GM18498 (cell line): ENCODE data around the gene RAB3B.
"Not testable (repeated sequence)": the region's sequence is repeated elsewhere in the genome, so short reads cannot be mapped to it uniquely, and the experiment has no call there.

Experiments
- ATAC-seq: cut with Tn5 transposase; IDR thresholded peaks from one replicate; pipeline ENCODE4 v1.9.1; 2021; ENCODE audit warnings: mild to moderate bottlenecking, moderate library complexity; ENCODE audit not compliant: unreplicated experiment

Gene RAB3B, protein sequence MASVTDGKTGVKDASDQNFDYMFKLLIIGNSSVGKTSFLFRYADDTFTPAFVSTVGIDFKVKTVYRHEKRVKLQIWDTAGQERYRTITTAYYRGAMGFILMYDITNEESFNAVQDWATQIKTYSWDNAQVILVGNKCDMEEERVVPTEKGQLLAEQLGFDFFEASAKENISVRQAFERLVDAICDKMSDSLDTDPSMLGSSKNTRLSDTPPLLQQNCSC

DNA sequence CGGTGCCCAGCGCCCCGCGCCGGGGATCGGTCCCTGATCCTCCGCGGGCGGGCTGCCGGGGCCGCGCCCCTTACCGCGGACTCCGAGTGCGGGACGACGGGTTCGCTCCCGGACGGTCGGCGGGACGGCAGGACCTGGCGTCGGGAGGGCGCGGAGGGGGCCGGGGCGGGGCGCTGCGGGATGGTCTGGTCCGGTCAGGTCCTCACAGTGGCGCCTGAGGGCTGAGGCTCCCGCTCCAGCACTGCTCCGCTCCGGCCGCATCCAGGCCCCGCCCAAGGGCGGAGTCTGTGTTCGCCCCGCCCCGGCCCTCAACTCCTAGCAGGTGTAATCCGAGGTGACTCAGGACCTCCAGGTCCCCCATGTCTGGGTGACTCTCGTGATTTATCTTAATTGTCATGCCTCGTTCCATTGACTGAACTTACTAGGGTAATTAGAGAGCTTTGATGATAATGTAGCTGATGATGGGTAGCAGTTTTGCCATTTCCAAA is at the start of gene RAB3B:
Gene RAB3B, minus strand, starts transcription at position 223 of the 488 bp plus-strand sequence. CDS start 13,583 bp downstream, outside the sequence.
- ATAC-seq = peak; percentile 94

DNA sequence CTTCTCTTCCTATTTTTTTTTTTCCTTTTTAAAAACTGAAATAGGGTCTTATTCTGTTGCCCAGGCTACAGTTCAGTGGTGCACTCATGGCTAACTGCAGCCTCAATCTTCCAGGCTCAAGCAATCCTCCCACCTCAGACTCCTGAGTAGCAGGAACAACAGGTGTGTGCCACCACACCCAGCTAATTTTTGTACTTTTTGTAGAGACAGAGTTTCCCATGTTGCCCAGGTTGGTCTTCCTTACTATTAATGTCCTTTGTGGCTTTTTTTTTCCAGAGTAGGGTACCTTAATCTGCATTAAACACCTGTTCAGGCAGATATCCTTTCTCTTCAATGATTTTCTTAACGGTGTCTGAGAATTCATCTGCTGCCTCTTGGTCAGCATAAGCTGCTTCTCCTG is 47.4 kb upstream of the RAB3B start:
- no peak for ATAC-seq

DNA sequence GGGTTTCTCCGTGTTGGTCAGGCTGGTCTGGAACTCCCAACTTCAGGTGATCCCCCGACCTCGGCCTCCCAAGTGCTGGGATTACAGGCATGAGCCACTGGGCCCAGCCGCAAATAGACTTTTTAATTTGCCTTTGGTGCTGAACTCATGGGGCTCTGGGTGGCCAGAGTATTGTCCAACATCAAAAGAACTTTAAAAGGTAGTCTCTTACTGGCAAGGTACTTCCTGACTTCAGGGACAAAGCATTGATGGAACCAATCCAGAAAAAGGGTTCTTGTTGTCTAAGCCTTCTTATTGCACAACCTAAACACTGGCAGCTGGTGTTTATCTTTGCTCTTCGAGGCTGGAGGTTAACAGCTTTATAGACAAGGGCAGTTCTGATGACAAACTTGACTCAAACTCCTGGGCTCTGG is 46.9 kb upstream of the RAB3B start:
- ATAC-seq = no peak

DNA sequence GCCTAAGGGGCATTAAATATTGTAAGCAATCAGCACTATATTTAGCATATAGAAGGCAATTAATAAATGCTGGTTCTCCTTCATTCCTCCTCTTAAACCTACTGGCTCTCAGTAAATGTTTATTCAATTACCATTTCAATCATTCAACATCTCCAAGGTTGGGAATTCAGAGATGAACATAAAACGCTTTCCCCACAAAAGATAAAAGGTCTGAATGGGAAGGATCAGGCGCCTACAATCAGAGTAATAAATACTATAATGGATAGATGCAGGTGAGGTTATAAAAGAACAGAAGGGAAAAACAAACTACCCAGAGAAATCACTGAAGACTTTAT is 43.5 kb upstream of the RAB3B start:
- no peak for ATAC-seq

DNA sequence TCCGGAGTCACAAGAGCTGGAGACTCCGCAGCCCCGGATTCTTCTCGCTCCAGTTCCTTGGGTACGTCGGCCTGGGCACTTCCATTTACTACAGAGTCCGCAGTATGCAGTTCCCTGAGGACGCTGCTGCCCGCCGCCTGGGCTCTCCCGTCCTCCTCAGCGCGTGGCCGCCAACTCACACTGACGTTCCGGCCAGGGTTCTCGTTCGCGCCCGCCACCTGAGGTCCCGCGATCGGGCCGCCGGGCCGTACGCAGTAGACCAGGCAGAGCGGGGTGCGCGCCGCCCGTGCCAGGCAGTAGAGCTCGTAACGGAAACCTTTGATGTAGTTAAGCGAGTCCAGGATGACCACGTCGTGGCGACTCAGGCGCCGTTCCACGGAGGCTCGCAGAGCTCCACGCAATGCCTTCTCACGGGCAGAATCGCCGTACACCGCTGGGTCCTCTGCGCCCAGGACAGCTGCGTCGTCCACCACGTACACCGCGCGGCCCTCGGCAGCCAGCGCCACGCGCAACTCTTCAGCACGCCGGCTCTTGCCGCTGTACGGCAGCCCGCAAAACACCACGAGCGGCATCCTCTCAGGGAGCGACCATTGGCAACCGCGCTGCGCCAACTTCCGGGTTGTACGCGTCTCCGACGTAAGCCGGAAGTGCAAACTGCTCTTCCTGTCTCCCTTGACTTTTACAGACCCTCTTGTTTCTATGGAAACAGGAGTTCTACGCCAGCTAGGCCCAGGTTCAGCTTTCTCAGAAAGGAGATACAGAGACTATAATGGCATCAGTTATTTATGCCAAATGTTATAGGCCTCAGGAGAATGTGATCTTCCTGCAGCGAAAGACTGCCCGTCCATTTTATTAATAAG is 42.9 kb upstream of the RAB3B start, which contains the start of gene KTI12:
Gene KTI12, minus strand, starts transcription at position 621 of the 860 bp plus-strand sequence. Its CDS starts 49 bp downstream, at position 572.
- ATAC-seq = peak; percentile 83

DNA sequence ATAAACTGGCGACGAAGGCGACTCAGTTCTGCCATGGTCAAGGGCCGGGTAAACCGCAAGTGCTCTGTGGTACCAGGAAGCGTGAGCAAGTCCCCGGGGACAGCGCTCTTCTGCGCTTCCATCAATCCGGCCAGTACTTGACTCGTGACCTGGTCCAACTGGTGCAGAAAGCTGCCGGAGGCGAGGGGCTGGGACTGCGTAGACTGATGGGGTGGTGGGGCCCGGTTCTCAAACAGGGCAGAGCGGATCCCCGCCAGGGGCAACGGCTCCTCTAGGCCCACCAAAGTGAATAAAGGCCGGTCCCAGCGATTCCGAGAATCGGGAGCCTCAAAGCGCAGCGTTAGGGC is 42.3 kb upstream of the RAB3B start:
- peak; percentile 42 for ATAC-seq

DNA sequence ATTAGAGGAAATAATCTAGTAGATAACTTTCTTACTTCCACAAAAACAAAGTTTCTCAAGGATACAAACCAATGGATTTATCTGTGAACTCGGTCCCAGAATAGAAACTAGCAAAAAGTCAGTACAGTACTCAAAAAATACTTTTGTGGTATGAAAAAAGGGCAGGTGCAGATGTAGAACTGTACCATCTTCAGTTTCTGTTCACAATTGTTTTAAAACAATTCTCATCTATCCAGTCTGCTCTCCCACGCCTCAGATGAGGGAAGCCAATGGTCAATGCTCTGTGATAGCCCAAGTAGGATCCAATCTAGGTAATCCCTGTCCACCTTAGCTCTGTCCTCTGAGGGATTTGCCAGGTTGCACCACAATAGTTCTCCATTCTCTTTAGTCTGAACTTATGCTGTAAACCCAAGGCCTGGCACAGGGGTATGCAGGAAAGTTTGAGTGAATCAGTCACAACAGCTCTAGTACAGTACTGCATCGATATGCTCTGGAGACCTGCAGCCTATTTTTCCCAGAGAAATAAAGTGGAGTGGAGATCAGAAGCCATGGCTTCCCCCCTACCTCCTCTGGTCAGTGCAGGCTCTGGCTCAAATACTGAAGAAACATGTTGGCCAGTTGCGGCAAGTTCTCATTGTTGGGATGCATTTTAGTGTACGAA is 41.8 kb upstream of the RAB3B start:
- peak; percentile 51 for ATAC-seq

DNA sequence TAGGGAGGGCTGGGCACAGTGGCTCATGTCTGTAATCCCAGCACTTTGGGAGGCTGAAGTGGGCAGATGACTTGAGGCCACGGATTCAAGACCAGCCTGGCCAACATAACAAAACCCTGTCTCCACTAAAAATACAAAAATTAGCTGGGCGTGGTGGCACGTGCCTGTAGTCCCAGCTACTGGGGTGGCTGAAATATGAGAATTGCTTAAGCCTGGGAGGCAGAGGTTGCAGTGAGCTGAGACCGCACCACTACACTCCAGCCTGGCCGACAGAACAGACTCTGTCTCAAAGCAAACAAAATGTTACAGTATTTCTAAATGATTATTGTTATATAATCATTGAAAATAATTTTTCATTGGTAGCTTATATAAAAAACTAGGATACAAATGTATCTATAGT is 38.3 kb upstream of the RAB3B start:
- not testable (repeated sequence) for ATAC-seq

DNA sequence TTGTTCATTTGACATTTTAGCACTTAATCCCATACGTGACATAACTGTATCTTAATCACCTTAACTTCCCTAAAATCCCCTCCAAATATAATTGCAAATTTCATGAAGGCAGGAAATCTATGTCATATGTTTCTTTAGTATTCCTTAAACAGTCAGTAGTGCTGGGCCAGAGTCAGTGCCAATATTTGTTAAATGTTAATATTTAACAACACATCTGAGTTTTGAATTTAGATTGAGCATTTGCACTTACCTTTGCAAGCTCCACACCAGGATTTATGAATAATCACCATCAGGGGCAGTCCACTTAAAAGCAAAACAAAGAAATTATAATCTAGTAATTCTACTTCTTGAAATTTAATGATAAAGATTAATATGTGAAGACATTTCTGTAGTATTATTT is 37.8 kb upstream of the RAB3B start:
- no peak for ATAC-seq

DNA sequence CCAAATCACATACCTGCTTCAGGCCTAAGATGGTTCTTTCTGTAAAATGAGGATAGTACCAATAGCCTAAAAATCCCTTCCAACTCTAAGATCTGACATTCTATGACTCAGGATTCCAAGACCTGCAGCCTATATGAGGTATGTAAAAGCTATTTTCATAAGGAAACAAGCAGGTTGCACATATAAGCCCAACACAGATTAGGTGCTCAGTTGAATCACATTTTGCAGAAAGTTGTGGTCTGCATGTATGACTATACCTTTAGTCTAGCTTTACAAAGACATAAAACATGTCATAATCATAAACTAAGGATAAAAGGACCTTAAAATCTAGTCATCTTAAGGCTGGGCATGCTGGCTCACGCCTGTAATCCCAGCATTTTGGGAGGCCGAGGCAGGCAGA is 35.8 kb upstream of the RAB3B start:
- ATAC-seq = no peak

DNA sequence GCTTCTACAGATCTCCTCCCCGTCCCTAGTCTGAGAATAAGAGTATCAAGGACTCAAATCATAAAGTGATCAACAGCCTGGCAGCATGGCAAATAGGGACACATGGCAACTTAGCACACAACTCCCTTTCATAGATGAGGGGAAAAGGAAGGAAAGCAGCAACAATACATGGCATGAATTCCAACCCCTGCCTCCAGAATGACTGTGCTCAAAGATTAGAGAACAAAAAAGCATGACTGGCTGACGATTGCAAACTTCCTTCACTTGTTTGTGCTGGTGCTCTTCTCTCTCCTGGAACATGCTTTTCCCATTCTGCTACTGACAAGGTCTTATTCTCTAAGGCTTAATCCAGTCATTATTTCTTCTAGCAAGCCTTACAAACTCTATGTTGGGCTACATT is 31.6 kb upstream of the RAB3B start:
- ATAC-seq = no peak

DNA sequence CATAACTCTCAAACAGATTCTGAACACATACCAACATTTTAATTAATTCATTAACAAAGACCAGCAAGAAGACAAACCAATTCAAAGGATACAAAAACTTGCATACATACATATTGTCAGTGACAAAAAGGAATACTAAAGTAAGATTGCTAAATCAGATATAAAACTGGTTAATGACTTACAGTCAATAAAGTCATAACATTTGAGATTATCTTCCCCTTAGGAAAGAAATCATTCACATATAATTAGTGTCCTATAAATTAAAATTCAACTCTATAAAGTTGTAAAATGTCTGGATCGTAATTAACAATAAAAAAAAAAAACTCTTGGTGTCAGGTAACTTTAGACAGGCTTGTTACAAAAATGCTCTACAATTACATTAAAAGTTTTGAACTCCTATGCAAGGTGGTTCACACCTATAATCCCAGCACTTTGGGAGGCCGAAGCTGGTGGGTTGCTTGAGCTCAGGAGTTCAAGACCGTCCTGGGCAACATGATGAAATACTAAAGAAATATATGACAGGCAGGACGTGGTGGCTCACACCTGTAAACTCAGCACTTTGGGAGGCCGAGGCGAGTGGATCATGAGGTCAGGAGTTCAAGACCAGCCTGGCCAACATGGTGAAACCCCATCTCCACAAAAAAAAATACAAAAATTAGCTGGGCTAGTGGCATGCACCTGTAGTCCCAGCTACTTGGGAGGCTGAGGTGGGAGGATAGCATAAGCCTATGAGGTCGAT is 17.7 kb upstream of the RAB3B start:
- no peak for ATAC-seq

DNA sequence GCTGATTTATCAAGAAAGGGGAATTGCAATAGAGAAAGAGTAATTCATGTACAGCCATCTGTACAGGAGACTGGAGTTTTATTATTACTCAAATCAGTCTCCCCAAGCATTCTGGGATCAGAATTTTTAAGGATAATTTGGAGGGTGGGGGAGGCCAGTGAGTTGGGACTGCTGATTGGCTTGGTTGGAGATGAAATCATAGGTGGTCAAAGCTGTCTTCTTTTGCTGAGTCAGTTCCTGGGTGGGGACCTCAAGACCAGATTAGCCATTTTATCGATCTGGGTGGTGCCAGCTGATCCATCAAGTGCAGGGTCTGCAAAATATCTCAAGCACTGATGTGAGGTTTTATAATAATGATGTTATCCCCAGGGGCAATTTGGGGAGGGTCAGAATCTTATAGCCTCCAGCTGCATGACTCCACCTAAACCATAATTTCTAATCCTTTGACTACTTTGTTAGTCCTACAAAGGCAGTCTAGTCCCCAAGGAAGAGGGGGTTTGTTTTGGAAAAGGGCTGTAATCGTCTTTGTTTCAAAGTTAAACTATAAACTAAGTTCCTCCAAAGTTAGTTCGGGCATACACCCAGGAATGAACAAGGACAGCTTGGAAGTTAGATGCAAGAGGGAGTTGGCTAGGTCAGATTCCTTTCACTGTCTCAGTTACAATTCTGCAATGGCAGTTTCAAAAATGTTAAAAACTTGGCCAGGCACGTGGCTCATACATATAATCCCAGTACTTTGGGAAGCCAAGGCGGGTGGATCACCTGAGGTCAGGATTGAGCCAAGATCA is 16.9 kb upstream of the RAB3B start:
- no peak for ATAC-seq

DNA sequence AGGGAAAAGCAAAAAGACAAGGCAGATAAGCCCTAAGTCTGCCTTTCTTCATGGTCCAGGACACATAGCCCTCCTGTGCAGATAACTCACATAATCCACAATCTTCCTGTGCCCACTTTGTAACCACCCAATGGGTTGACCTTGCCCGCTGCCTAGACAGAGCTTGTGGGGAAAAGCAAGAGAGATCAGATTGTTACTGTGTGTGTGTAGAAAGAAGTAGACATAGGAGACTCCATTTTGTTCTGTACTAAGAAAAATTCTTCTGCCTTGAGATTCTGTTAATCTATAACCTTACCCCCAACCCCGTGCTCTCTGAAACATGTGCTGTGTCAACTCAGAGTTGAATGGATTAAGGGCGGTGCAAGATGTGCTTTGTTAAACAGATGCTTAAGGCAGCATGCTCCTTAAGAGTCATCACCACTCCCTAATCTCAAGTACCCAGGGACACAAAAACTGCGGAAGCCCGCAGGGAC is 15.6 kb upstream of the RAB3B start:
- ATAC-seq = not testable (repeated sequence)

DNA sequence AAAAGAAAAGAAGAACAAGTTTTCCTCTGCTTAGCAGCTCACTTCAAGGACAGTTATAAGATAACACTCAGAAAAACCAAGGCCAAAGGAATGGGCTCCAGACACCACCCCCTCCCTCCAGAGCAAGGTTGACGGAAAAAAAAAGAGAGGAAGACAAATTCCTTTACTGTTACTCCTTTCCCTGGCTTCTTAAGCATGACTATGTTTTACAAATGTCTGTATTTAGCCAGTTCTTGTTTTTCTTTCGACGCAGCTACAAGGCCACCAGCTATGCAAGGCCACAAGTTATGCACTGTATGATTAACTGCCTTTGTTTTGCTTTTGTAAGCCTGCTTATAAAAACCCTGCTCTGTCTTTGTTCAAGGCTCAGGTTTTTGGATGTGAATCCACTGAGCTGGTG is 15.0 kb upstream of the RAB3B start:
- not testable (repeated sequence) for ATAC-seq

DNA sequence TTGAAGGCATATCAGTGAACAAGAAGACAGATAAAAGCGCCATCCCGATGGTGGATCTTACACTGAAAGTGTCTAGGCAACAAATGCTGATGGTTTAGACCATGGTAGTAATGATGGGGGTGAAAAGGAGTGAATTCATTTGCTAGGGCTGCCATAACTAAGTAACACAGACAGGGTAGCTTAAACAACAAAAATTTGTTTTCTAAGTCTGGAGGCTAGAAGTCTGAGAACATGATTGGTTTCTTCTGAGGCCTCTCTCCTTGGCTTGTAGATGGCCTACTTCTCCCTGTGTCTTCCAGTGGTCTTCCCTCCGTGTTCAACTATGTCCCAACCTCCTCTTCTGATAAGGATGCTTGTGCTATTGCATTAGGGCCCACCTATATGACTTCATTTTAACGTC is 13.4 kb upstream of the RAB3B start:
- ATAC-seq = no peak

DNA sequence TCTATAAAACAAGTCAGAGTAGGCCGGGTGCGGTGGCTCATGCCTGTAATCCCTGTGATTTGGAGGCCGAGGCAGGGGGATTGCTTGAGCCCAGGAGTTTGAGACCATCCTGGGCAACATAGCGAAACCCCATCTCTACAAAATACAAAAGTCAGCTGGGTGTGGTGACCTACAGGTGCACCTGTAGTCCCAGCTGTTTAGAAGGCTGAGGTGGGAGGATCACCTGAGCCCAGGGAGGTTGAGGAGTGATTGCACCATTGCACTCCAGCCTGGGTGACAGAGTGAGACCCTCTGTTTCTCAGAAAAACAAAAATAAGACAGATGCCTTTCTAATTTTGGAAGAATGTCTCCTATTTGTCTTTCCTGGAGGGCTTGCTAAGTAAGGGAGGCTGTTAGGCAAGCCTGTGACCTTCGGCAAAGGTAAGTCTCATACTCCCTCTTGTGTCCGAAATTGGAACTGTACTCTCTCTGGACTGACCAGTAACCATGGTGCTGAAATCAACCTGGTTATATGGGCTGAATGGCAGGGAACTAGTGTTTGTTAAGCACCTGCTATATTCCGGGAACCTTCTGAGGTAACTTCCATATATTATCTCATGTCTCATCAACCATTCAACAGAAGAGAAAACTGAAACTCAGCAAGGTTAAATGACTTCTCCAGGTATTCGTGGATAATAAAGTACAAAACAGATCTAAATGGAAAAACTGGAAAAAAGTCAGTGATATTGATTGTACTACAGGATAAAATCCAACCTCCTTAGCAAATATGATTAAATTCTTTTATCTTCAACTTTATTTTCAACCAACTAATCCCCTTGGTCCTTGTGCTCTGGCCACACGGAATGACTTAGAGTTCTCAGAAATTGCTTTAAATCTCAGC is 11.8 kb upstream of the RAB3B start:
- ATAC-seq = peak; percentile 60

DNA sequence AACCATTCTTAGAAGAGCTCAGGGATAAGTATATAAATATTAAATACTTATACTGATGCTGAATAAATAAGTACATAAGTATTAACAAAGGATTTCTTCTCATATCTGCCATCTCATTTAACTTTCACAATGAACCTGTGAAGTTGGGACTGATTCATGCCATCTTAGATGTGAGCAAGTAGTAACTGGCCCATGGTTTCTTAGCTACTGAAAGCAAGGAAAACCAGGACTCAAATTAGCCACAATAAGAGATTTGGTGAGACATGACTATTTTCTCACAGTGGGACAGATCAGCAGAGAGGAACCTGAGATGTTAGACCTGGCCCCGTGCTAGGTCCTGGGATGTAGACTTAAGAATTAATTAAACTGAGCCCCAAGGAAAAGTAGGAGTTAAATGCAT is 8.2 kb upstream of the RAB3B start:
- no peak for ATAC-seq

DNA sequence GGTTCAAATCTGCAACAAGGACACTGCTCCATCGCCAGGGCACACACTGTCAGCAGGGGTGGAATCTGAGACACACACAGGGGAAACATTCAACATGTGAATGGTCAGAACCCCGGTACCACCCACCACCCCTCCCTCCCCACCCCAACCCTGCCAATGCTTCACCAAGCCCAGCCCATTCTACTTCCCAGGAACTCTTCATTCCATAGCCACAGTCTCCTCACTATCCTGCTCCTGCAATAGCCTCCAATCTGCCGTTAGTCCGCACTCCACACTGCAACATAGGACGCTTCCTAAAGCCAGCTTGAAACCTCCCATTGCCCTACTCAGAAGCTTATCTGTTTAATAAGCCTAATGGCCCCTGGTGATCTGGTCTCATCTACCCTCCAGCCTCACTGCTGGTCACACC is 7.5 kb upstream of the RAB3B start:
- ATAC-seq = no peak
